ENCODE results near the gene OLFM1. TPM values are rescaled to one million over a fixed set of nuclear protein-coding genes. Genes with fewer than 3 reads are reported as not detected.

OLFM1 gene
- total and polyA plus RNA-seq, 9 of the 15 experiments (the other 6 are each of a cell fraction or from before 2014, with no cell fraction given) = not detected

GRCh38 chr9:135135929-135136315, 48.5 kb downstream of the OLFM1 start (continued):
- TF ChIP-seq, protein P1, sequence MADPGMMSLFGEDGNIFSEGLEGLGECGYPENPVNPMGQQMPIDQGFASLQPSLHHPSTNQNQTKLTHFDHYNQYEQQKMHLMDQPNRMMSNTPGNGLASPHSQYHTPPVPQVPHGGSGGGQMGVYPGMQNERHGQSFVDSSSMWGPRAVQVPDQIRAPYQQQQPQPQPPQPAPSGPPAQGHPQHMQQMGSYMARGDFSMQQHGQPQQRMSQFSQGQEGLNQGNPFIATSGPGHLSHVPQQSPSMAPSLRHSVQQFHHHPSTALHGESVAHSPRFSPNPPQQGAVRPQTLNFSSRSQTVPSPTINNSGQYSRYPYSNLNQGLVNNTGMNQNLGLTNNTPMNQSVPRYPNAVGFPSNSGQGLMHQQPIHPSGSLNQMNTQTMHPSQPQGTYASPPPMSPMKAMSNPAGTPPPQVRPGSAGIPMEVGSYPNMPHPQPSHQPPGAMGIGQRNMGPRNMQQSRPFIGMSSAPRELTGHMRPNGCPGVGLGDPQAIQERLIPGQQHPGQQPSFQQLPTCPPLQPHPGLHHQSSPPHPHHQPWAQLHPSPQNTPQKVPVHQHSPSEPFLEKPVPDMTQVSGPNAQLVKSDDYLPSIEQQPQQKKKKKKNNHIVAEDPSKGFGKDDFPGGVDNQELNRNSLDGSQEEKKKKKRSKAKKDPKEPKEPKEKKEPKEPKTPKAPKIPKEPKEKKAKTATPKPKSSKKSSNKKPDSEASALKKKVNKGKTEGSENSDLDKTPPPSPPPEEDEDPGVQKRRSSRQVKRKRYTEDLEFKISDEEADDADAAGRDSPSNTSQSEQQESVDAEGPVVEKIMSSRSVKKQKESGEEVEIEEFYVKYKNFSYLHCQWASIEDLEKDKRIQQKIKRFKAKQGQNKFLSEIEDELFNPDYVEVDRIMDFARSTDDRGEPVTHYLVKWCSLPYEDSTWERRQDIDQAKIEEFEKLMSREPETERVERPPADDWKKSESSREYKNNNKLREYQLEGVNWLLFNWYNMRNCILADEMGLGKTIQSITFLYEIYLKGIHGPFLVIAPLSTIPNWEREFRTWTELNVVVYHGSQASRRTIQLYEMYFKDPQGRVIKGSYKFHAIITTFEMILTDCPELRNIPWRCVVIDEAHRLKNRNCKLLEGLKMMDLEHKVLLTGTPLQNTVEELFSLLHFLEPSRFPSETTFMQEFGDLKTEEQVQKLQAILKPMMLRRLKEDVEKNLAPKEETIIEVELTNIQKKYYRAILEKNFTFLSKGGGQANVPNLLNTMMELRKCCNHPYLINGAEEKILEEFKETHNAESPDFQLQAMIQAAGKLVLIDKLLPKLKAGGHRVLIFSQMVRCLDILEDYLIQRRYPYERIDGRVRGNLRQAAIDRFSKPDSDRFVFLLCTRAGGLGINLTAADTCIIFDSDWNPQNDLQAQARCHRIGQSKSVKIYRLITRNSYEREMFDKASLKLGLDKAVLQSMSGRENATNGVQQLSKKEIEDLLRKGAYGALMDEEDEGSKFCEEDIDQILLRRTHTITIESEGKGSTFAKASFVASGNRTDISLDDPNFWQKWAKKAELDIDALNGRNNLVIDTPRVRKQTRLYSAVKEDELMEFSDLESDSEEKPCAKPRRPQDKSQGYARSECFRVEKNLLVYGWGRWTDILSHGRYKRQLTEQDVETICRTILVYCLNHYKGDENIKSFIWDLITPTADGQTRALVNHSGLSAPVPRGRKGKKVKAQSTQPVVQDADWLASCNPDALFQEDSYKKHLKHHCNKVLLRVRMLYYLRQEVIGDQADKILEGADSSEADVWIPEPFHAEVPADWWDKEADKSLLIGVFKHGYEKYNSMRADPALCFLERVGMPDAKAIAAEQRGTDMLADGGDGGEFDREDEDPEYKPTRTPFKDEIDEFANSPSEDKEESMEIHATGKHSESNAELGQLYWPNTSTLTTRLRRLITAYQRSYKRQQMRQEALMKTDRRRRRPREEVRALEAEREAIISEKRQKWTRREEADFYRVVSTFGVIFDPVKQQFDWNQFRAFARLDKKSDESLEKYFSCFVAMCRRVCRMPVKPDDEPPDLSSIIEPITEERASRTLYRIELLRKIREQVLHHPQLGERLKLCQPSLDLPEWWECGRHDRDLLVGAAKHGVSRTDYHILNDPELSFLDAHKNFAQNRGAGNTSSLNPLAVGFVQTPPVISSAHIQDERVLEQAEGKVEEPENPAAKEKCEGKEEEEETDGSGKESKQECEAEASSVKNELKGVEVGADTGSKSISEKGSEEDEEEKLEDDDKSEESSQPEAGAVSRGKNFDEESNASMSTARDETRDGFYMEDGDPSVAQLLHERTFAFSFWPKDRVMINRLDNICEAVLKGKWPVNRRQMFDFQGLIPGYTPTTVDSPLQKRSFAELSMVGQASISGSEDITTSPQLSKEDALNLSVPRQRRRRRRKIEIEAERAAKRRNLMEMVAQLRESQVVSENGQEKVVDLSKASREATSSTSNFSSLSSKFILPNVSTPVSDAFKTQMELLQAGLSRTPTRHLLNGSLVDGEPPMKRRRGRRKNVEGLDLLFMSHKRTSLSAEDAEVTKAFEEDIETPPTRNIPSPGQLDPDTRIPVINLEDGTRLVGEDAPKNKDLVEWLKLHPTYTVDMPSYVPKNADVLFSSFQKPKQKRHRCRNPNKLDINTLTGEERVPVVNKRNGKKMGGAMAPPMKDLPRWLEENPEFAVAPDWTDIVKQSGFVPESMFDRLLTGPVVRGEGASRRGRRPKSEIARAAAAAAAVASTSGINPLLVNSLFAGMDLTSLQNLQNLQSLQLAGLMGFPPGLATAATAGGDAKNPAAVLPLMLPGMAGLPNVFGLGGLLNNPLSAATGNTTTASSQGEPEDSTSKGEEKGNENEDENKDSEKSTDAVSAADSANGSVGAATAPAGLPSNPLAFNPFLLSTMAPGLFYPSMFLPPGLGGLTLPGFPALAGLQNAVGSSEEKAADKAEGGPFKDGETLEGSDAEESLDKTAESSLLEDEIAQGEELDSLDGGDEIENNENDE (IDR thresholded peaks at IDR 0.05; ENCODE audit: low read depth, low read length) = no peak
- TF ChIP-seq, protein P2, sequence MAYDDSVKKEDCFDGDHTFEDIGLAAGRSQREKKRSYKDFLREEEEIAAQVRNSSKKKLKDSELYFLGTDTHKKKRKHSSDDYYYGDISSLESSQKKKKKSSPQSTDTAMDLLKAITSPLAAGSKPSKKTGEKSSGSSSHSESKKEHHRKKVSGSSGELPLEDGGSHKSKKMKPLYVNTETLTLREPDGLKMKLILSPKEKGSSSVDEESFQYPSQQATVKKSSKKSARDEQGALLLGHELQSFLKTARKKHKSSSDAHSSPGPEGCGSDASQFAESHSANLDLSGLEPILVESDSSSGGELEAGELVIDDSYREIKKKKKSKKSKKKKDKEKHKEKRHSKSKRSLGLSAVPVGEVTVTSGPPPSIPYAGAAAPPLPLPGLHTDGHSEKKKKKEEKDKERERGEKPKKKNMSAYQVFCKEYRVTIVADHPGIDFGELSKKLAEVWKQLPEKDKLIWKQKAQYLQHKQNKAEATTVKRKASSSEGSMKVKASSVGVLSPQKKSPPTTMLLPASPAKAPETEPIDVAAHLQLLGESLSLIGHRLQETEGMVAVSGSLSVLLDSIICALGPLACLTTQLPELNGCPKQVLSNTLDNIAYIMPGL (CRISPR knock-in tag; IDR thresholded peaks at IDR 0.05) = no peak
- TF ChIP-seq EZH2 (IDR thresholded peaks at IDR 0.05; ENCODE audit: borderline replicate concordance, low read depth, low read length) (no peak), HNRNPH1 (optimal IDR thresholded peaks at IDR 0.05; ENCODE audit: low read depth, low read length) (no peak), ZNF140 (CRISPR knock-in tag; IDR thresholded peaks at IDR 0.05) (no peak), ATF1 (CRISPR knock-in tag; IDR thresholded peaks at IDR 0.05) (no peak), ATF1 (tag; IDR thresholded peaks at IDR 0.05) (no peak), SIX5 (IDR thresholded peaks at IDR 0.05; ENCODE audit: borderline replicate concordance in 1 of 2, insufficient read depth in 1 of 2, low read depth in 1 of 2, low read length in 2 of 2) (no peak)

Measured in K562 (cell line).